Measurements from ENCODE around the gene CCDC18.
"Not testable (repeated sequence)": the region's sequence is repeated elsewhere in the genome, so short reads cannot be mapped to it uniquely, and the experiment has no call there.

The CCDC18 gene

GRCh38 chr1:93221913-93222312, 41.4 kb downstream of the CCDC18 start:
- no peak overlapping the region for H3K4me3 ChIP-seq (ENCODE audit: low read depth, low read length)
- POLR2A ChIA-PET = no interaction called here
- TF ChIP-seq, protein P1, sequence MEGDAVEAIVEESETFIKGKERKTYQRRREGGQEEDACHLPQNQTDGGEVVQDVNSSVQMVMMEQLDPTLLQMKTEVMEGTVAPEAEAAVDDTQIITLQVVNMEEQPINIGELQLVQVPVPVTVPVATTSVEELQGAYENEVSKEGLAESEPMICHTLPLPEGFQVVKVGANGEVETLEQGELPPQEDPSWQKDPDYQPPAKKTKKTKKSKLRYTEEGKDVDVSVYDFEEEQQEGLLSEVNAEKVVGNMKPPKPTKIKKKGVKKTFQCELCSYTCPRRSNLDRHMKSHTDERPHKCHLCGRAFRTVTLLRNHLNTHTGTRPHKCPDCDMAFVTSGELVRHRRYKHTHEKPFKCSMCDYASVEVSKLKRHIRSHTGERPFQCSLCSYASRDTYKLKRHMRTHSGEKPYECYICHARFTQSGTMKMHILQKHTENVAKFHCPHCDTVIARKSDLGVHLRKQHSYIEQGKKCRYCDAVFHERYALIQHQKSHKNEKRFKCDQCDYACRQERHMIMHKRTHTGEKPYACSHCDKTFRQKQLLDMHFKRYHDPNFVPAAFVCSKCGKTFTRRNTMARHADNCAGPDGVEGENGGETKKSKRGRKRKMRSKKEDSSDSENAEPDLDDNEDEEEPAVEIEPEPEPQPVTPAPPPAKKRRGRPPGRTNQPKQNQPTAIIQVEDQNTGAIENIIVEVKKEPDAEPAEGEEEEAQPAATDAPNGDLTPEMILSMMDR (IDR thresholded peaks at IDR 0.05; ENCODE audit: insufficient read depth, low read length, missing control alignments) = no peak
- CTCF ChIA-PET = interaction anchor here (1.3 to 2.2 kb wide), 2 partner anchors 83 to 141 kb away, joined by 4 to 5 read pairs; no protein-coding TSS in a partner anchor
- no peak for DNase-seq (ENCODE audit: low read depth, low spot score)

- CTCF ChIA-PET = interaction anchor here (1.2 kb wide), 1 partner anchor 21 kb away, joined by 4 read pairs; no protein-coding TSS in a partner anchor
These were observed 42.6 kb downstream of the CCDC18 start for GRCh38 chr1:93223023-93223675.

GRCh38 chr1:93235261-93235660, 54.7 kb downstream of the CCDC18 start:
- CTCF ChIA-PET = interaction anchor here (1.3 kb wide), 1 partner anchor 9 kb away, joined by 3 read pairs; no protein-coding TSS in a partner anchor
- TF ChIP-seq, protein P1 (IDR thresholded peaks at IDR 0.05; ENCODE audit: insufficient read depth, low read length, missing control alignments) = no peak
- POLR2A ChIA-PET = no interaction called here
- H3K4me3 ChIP-seq (ENCODE audit: low read depth, low read length) = no peak overlapping the region
- DNase-seq (ENCODE audit: low read depth, low spot score) = no peak

More at GRCh38 chr1:93223023-93223675, 42.6 kb downstream of the CCDC18 start:
- no peak overlapping the region for H3K4me3 ChIP-seq (ENCODE audit: low read depth, low read length)
- TF ChIP-seq, protein P1 (IDR thresholded peaks at IDR 0.05; ENCODE audit: insufficient read depth, low read length, missing control alignments) = no peak
- no peak for DNase-seq (ENCODE audit: low read depth, low spot score)
- POLR2A ChIA-PET = no interaction called here

- ChIA-PET CTCF (no interaction called here), POLR2A (no interaction called here)
These were observed 56.5 kb downstream of the CCDC18 start for GRCh38 chr1:93237021-93237420.

GRCh38 chr1:93238425-93238824, 57.9 kb downstream of the CCDC18 start:
- ChIA-PET CTCF (interaction anchor here (1.7 kb wide), 1 partner anchor 159 kb away, joined by 4 read pairs; the partner anchor contains the start of gene MTF2), POLR2A (no interaction called here)
- TF ChIP-seq, protein P1 (IDR thresholded peaks at IDR 0.05; ENCODE audit: insufficient read depth, low read length, missing control alignments) = no peak
- DNase-seq (ENCODE audit: low read depth, low spot score) = no peak
- H3K4me3 ChIP-seq (ENCODE audit: low read depth, low read length) = no peak overlapping the region

More at GRCh38 chr1:93237021-93237420, 56.5 kb downstream of the CCDC18 start:
- DNase-seq (ENCODE audit: low read depth, low spot score) = no peak
- no peak overlapping the region for H3K4me3 ChIP-seq (ENCODE audit: low read depth, low read length)
- TF ChIP-seq, protein P1 (IDR thresholded peaks at IDR 0.05; ENCODE audit: insufficient read depth, low read length, missing control alignments) = no peak

- TF ChIP-seq, protein P1 (IDR thresholded peaks at IDR 0.05; ENCODE audit: insufficient read depth, low read length, missing control alignments) = no peak
- DNase-seq (ENCODE audit: low read depth, low spot score) = no peak
- ChIA-PET CTCF (interaction anchor here (1.7 kb wide), 1 partner anchor 161 kb away, joined by 4 read pairs; the partner anchor contains the start of gene MTF2), POLR2A (no interaction called here)
- no peak overlapping the region for H3K4me3 ChIP-seq (ENCODE audit: low read depth, low read length)
These were observed 59.3 kb downstream of the CCDC18 start for GRCh38 chr1:93239863-93240262.

GRCh38 chr1:93243233-93243632, 62.7 kb downstream of the CCDC18 start:
- H3K4me3 ChIP-seq (ENCODE audit: low read depth, low read length); CTCF ChIA-PET; POLR2A ChIA-PET; DNase-seq (ENCODE audit: low read depth, low spot score): not testable (repeated sequence)

Data from AG04449 (cell line).